Stimulated activated CD4-positive, alpha-beta T cell treated with anti-CD3 and anti-CD28 coated beads, TNF-alpha, amount 100 ng/mL, for 24 hours (primary cell): ENCODE measurements around the gene COG1.

ENCODE experiments used
- DNase-seq, 3 experiments: peaks; one replicate each; pipeline ENCODE4 v3.0.0-alpha.2; 2020; ENCODE audit warnings: low read depth in 3 of 3

Gene COG1

GRCh38 chr17:73227379-73227778 is 34.5 kb downstream of the COG1 start:
- no peak for DNase-seq

GRCh38 chr17:73227944-73228343 is 35.1 kb downstream of the COG1 start:
- DNase-seq: no peak

GRCh38 chr17:73228748-73229236 is 35.9 kb downstream of the COG1 start:
- DNase-seq: peak in 2 of 3 experiments; percentile 5 to 12

GRCh38 chr17:73230088-73230487 is 37.2 kb downstream of the COG1 start:
- no peak for DNase-seq

GRCh38 chr17:73231395-73231794 is 38.5 kb downstream of the COG1 start:
- no peak for DNase-seq

- peak; percentile 96 for DNase-seq
These were observed 39.2 kb downstream of the COG1 start for GRCh38 chr17:73231841-73232586.

GRCh38 chr17:73232587-73233373 is 39.9 kb downstream of the COG1 start:
- peak in 2 of 3 experiments; percentile 6 to 20 for DNase-seq

GRCh38 chr17:73234736-73235135 is 41.9 kb downstream of the COG1 start:
- DNase-seq: no peak

GRCh38 chr17:73237714-73238113 is 44.9 kb downstream of the COG1 start:
- no peak for DNase-seq

- DNase-seq: no peak
These were observed 47.7 kb downstream of the COG1 start for GRCh38 chr17:73240561-73240960.

GRCh38 chr17:73247726-73248125 is 54.9 kb downstream of the COG1 start:
- DNase-seq: no peak

- DNase-seq: no peak
These were observed 55.7 kb downstream of the COG1 start for GRCh38 chr17:73248532-73248931.

- DNase-seq: no peak
These were observed 56.8 kb downstream of the COG1 start for GRCh38 chr17:73249700-73250099.

GRCh38 chr17:73250851-73251640 is 58.2 kb downstream of the COG1 start:
- no peak for DNase-seq

- DNase-seq: no peak
These were observed 59.0 kb downstream of the COG1 start for GRCh38 chr17:73251871-73252270.

GRCh38 chr17:73255671-73256181 is 62.9 kb downstream of the COG1 start:
- DNase-seq: peak; percentile 22 to 41 (median 28)

- no peak for DNase-seq
These were observed 63.4 kb downstream of the COG1 start for GRCh38 chr17:73256220-73256619.

- DNase-seq: no peak
These were observed 64.7 kb downstream of the COG1 start for GRCh38 chr17:73257516-73257915.
